HEK293T (cell line): ENCODE data around the gene SPTBN5.

Experiments
- CTCF ChIA-PET: fragments of 350-600 bp; formaldehyde crosslinking; extraction: SDS; loops from one replicate; lab custom pipeline; 2021; ENCODE audit warnings: antibody characterized with exemption, inconsistent platforms; lab: Yijun Ruan, JAX
- POLR2A ChIA-PET: fragments of 350-600 bp; formaldehyde crosslinking; extraction: SDS; loops from one replicate; lab custom pipeline; 2020; ENCODE audit warnings: antibody characterized with exemption, inconsistent platforms; lab: Yijun Ruan, JAX
- DNase-seq: peaks from one replicate; pipeline ENCODE4 v3.0.0; 2012; ENCODE audit warnings: mixed read lengths; ENCODE audit errors: extremely low spot score
- ARNT ChIP-seq: fragments of 450-650 bp; IDR thresholded peaks from 2 replicates; pipeline ENCODE4 v1.6.1; 2017; ENCODE audit warnings: mild to moderate bottlenecking
- BHLHE40 ChIP-seq: fragments of 450-650 bp; IDR thresholded peaks from 2 replicates; pipeline ENCODE4 v1.6.1; 2016; ENCODE audit warnings: mild to moderate bottlenecking, moderate library complexity, borderline replicate concordance
- CTBP1 ChIP-seq: fragments of 450-650 bp; IDR thresholded peaks from 2 replicates; pipeline ENCODE4 v1.6.1; 2016; ENCODE audit warnings: borderline replicate concordance
- ELF4 ChIP-seq: fragments of 450-650 bp; IDR thresholded peaks from 2 replicates; pipeline ENCODE4 v1.6.1; 2017; ENCODE audit warnings: antibody characterized with exemption
- FOXA1 ChIP-seq: fragments of 450-650 bp; IDR thresholded peaks from 2 replicates; pipeline ENCODE4 v1.6.1; 2016; ENCODE audit warnings: mild to moderate bottlenecking
- FOXK2 ChIP-seq: fragments of 450-650 bp; IDR thresholded peaks from 2 replicates; pipeline ENCODE4 v1.6.1; 2016; ENCODE audit warnings: mild to moderate bottlenecking
- FOXM1 ChIP-seq: fragments of 450-650 bp; IDR thresholded peaks from 2 replicates; pipeline ENCODE4 v1.6.1; 2017; ENCODE audit warnings: mild to moderate bottlenecking, borderline replicate concordance
- HDGF ChIP-seq: fragments of 450-650 bp; IDR thresholded peaks from 2 replicates; pipeline ENCODE4 v1.6.1; 2017; ENCODE audit warnings: antibody characterized with exemption, borderline replicate concordance
- L3MBTL2 ChIP-seq: fragments of 450-650 bp; conservative IDR thresholded peaks from 2 replicates; pipeline ENCODE4 v1.6.1; 2016; ENCODE audit warnings: mild to moderate bottlenecking
- LEF1 ChIP-seq: fragments of 450-650 bp; IDR thresholded peaks from 2 replicates; pipeline ENCODE4 v1.6.1; 2017; ENCODE audit warnings: mild to moderate bottlenecking, borderline replicate concordance
- NFRKB ChIP-seq: fragments of 450-650 bp; IDR thresholded peaks from 2 replicates; pipeline ENCODE4 v1.6.1; 2016; ENCODE audit warnings: mild to moderate bottlenecking, moderate library complexity
- PKNOX1 ChIP-seq: fragments of 450-650 bp; IDR thresholded peaks from 2 replicates; pipeline ENCODE4 v1.6.1; 2016
- SP1 ChIP-seq: fragments of 450-650 bp; IDR thresholded peaks from 2 replicates; pipeline ENCODE4 v1.6.1; 2017
- SUZ12 ChIP-seq: fragments of 450-650 bp; IDR thresholded peaks from 2 replicates; pipeline ENCODE4 v1.6.1; 2016; ENCODE audit warnings: mild to moderate bottlenecking
- TARDBP ChIP-seq: fragments of 450-650 bp; IDR thresholded peaks from 2 replicates; pipeline ENCODE4 v1.6.1; 2016
- ZNF384 ChIP-seq: fragments of 450-650 bp; IDR thresholded peaks from 2 replicates; pipeline ENCODE4 v1.6.1; 2016

The SPTBN5 gene

GRCh38 chr15:41878355-41878699 is 15.5 kb downstream of the SPTBN5 start:
- no peak for TF ChIP-seq FOXK2
- DNase-seq: no peak
- CTCF ChIA-PET: no interaction called here
- POLR2A ChIA-PET: no interaction called here

GRCh38 chr15:41877631-41878354 is 16.1 kb downstream of the SPTBN5 start:
- DNase-seq: no peak
- POLR2A ChIA-PET: no interaction called here
- CTCF ChIA-PET: interaction anchor here (0.5 kb wide), 1 partner anchor 18 kb away, joined by 3 read pairs; no protein-coding TSS in a partner anchor
- TF ChIP-seq FOXK2: no peak
- no peak for TF ChIP-seq L3MBTL2
- TF ChIP-seq LEF1: no peak
- no peak for TF ChIP-seq CTBP1
- no peak for TF ChIP-seq FOXA1
- no peak for TF ChIP-seq SP1
- TF ChIP-seq FOXM1: no peak
- TF ChIP-seq ZNF384: no peak
- TF ChIP-seq PKNOX1: no peak
- no peak for TF ChIP-seq HDGF
- no peak for TF ChIP-seq SUZ12
- TF ChIP-seq ARNT: no peak
- TF ChIP-seq NFRKB: no peak
- no peak for TF ChIP-seq TARDBP
- TF ChIP-seq ELF4: no peak
- no peak for TF ChIP-seq BHLHE40

GRCh38 chr15:41876689-41877088 is 17.2 kb downstream of the SPTBN5 start:
- CTCF ChIA-PET: no interaction called here
- TF ChIP-seq NFRKB (no peak), SP1 (no peak), HDGF (no peak), BHLHE40 (no peak), ELF4 (no peak), ARNT (no peak), TARDBP (no peak), FOXM1 (no peak), PKNOX1 (no peak), FOXK2 (no peak), FOXA1 (no peak)
- POLR2A ChIA-PET: no interaction called here
- no peak for DNase-seq

- TF ChIP-seq SP1 (no peak), FOXK2 (no peak), ELF4 (no peak), HDGF (no peak), BHLHE40 (no peak), NFRKB (no peak), FOXA1 (no peak), TARDBP (no peak), PKNOX1 (no peak), SUZ12 (no peak), FOXM1 (no peak), ARNT (no peak), ZNF384 (no peak), L3MBTL2 (no peak), LEF1 (no peak), CTBP1 (no peak)
- POLR2A ChIA-PET: no interaction called here
- CTCF ChIA-PET: no interaction called here
Measured at GRCh38 chr15:41876007-41876406, 17.8 kb downstream of the SPTBN5 start.

GRCh38 chr15:41874736-41875135 is 19.1 kb downstream of the SPTBN5 start:
- CTCF ChIA-PET: no interaction called here
- no peak for DNase-seq
- POLR2A ChIA-PET: no interaction called here
- no peak for TF ChIP-seq HDGF
- no peak for TF ChIP-seq FOXA1
- no peak for TF ChIP-seq NFRKB
- TF ChIP-seq SUZ12: no peak
- no peak for TF ChIP-seq ELF4

More at GRCh38 chr15:41876007-41876406, 17.8 kb downstream of the SPTBN5 start:
- DNase-seq: no peak

GRCh38 chr15:41873711-41874110 is 20.1 kb downstream of the SPTBN5 start:
- DNase-seq: no peak
- POLR2A ChIA-PET: no interaction called here
- CTCF ChIA-PET: no interaction called here
- TF ChIP-seq TARDBP (no peak), BHLHE40 (no peak), LEF1 (no peak), L3MBTL2 (no peak), HDGF (no peak), CTBP1 (no peak), NFRKB (no peak)
